Stimulated activated CD4-positive, alpha-beta T cell treated with anti-CD3 and anti-CD28 coated beads, TNF-alpha, amount 100 ng/mL, for 4 hours (primary cell): ENCODE measurements around the gene ARG2.
"Not testable (repeated sequence)": the region's sequence is repeated elsewhere in the genome, so short reads cannot be mapped to it uniquely, and the experiment has no call there.

Experiments
- DNase-seq, 3 experiments: peaks; one replicate each; pipeline ENCODE4 v3.0.0-alpha.2; 2020; ENCODE audit warnings: low read depth in 3 of 3

Gene ARG2

DNA sequence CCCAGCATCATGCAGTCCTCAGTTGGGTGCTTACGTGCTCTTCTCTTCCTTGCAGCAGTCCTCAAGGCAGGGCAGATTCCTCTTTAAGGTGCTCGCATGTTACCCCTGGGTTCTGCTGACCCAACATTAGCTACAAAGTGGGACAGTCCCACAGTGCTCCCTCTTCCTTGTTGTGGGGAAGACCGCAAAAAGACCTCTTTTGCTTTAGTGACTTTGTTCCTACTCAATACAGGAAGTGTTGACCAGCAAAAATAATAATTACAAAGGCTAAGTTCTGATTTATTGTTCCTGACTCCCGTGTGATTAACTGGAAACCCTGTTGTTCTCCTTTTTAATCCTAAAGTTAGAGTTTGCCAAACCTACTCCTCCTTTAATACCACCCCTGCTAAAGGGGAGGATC, 33.4 kb upstream of the ARG2 start:
- DNase-seq, result no peak

DNA sequence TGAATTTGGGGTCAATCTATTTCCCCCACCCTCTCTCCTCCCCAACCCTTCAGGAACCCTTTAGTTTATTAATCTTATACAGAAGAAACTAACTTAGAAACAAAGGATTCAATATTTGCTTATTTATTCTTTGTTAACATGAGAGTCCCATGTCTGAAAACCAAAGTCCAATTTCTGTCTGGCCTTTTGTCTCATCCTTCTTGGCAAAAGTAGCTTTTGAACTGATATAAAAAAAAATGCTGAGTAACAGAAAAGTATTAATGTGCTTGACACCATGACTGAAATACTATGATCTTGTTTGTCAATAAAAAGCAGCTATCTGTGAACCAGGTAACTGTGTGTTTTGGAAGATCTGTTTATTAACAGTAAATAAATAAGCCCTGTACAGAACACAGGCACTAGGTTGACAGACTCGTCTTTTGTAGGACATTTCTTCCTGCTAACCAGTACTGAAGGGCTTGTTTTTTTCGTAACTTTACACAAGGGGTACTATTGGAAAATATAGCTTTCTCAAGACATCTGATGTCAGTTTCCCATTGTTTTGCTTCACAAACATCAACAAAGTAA, 30.4 kb upstream of the ARG2 start:
- DNase-seq, result no peak

DNA sequence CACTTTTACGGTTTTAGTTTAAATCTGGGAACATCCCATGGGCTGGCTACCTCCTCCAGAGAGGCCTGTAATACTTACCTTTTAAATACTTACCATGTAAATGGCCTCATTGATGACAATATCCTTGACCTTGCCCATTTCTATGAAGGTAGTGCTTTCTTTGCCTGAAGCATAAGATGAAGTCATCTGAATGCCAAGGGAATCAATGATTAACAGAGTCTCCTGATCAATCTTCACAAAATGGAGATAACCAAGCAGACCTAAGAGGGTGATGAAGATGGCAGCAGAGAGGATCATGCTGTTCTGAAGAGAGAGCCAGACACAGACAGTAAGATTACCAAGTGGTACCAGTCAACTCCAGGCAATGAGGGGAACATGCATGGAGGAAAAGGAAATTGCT, 26.1 kb upstream of the ARG2 start:
- not testable (repeated sequence) for DNase-seq

DNA sequence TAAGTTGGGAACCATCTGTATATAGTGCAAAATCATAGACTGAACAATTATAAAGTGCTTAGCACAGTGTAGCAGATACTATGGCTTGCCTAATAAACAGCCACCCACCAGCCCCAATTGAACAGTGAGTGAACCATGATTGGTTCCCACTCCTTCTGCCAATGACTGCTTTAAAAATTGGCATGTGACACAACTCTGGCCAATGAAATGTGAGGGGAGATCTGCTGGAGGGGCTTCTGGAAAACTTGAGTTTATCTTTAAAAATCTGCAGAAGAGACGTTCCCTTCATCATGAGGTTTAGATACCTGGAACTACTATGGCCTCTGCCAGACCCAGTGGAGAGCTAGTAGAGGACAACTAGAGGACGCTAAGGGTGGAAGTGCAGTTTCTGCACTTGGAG, 24.3 kb upstream of the ARG2 start:
- DNase-seq, result no peak

DNA sequence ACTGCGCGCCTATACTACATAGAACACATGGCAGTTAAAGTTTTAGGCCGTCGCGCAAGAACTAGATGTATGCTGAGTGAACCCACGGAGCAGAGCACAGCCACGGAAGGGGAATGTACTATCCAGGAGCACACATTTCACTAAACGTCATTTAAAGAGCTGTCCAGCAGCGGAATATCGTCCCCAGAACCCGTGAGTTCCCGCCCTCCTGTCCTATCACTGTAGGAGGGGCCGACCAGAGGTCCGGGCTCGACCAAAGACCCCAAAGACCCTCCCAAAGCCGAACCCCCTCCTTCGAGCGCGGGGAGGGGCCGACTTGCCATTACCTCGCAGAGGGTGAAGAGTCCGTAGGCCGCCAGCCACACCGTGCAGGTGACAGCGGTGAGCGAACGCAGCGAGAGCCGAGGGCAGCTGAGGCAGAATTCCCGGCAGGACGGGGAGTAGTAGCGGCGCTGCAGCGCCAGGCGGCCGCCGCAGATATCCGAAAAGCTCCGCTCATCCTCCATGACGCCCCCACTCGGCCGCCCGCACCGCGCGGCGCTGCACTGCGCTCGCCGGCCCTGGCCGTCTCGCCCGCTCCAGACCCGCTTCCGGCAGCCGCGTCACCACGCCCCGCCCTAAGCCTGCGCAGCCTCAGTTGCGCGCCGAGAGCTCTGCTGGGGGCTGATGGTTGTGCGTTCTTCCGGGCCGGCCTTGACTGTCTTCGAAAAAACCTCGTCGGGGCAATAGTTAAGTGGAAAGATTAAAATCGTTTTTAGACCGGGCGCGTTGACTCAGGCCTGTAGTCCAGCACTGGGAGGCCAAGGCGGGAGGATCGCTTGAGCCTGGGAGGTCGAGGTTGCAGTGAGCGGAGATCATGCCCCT, 19.8 kb upstream of the ARG2 start, which contains the start of gene PIGH:
PIGH (minus strand) TSS at position 571 of the 864 bp plus-strand sequence; CDS start at position 506, 65 bp downstream.
- DNase-seq, result peak; percentile 81 to 91 (median 85)

DNA sequence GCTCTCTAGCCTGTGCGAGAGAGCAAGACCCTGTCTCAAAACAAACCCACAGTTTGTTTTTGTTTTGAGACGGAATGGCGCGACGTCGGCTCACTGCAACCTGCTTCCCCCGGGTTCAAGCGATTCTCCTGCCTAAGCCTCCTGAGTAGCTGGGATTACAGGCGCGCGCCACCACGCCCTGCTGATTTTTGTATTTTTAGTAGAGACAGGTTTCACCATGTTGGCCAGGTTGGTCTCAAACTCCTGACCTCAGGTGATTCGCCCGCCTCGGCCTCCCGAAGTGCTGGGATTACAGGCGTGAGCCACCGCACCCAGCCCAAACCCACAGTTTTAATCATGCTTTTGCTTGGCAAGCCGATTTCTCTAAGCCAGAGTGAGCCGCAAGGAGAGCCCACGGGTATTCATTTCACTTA, 19.2 kb upstream of the ARG2 start:
- not testable (repeated sequence) for DNase-seq

DNA sequence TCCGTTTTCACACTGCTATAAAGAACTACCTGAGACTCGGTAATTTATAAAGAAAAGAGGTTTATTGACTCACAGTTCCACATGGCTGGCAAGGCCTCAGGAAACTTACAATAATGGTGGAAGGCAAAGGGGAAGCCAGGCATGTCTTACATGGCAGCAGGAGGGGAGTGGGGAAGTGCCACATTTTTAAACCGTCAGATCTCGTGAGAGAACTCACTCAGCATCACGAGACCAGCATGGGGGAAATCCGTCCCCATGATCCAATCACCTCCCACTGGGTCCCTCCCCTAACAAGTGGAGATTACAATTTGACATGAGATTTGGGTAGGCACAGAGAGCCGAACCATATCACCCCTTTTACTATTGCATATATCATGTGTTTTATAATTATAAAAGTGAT, 17.6 kb upstream of the ARG2 start:
- no peak for DNase-seq

DNA sequence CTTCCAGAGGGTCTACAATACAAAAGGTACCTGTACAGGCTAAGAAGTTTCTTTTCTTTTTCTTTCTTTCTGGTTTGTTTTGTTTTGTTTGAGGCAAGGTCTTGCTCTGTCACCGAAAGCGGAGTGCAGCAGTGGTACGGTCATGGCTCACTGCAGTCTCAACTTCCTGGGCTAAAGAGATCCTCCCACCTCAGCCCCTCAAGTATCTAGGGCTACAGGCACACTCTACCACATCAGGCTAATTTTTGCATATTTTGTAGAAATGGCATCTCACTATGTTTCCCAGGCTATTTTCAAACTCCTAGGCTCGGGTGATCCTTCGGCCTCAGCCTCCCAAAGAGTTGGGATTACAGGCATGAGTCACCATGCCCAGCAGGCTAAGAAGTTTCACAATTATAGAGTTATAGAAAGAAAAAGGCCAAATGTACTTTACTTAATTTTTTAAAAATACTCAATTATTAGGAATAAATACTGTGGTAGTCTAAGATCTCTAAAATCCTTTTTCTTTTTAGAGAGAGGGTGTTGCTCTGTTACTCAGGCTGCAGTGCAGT, 16.6 kb upstream of the ARG2 start:
- no peak for DNase-seq

DNA sequence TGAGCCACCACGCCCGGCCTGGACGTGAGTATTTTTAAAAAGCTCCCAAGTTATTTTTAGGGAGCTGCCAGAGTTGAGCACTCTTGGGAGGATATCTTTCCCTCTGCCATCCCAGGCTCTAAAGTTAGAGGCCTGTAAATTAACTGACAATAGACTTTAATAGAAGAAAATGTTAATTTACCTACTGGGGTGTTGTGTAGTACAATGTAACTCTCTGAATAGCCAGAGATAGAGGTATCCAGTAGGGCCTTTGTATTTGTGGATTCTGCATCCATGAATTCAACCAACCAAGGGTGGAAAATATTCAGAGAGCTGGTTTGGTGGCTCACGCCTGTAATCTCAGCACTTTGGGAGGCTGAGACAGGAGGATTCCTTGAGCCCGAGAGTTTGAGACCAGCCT, 12.1 kb upstream of the ARG2 start:
- DNase-seq, result no peak

DNA sequence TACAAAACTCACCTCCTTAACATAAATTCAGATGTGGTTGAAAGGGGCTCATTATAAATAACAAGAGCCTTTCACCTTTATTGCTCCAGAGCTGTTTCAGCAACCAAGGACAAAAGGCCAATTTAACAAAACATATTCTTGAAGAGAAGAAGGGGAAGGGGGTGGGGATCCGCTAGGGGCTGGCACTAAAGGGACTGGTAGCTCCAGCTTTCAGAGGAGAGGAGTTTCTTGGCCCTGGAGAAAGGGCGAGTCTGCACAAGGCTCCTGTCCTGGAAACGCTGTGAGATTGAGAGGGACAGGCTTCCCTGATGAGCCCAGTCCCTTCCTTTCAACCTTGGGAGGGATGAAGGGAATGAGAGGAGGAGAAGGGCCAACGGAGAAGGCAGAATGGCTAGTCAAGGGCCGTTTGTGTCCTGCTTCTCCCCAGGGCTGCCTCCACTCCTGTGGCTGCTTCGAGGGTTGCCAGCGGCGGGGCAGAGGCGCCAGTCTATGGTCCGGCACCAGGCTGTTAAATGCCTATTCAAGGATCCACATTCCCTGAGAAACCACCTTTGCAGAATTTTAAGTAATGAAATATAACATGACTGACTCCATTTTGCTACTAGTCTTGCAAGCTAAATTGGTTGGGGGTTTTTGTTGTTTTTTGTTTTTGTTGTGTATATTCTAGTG, 9.9 kb upstream of the ARG2 start:
- DNase-seq, result no peak

DNA sequence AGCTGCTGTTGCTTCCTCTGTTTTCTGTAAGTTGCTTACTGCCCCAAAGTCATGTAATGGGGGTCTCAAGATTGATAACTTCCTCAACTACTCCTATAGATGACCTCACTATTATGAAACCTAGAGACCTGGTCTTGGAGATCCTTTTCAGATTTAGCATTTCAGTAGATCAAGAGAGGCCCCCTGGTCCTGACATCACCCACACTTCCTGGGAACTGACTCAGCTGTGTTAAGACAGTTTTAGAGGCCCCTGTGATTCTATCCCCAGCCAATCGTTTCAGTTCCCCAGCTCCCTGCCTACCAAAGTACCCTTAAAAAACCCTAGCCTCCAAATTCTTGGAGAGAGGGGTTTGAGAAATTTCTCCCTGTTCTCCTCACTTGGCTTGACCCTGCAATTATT, 9.2 kb upstream of the ARG2 start:
- DNase-seq, result no peak

DNA sequence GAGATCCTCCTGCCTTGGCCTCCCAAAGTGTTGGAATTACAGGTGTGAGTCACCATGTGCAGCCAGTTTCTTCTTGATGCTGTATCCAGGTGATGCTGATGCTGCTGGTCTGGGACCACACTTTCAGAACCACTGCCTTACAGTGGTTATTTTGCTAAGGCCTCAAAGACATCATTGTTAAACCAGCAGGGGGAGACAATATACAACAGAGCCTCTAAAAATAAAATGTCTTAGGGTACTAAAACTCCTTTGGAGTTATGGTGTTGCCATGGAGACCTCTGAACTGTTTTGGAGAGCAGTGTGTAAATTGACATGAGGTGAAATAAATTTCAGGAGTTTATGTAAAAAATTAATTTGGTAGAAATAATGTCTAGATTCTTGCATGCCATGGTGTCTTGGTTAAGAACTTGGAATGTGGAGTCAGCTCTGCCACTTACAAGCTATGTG, 1.1 kb upstream of the ARG2 start:
- DNase-seq, result no peak

DNA sequence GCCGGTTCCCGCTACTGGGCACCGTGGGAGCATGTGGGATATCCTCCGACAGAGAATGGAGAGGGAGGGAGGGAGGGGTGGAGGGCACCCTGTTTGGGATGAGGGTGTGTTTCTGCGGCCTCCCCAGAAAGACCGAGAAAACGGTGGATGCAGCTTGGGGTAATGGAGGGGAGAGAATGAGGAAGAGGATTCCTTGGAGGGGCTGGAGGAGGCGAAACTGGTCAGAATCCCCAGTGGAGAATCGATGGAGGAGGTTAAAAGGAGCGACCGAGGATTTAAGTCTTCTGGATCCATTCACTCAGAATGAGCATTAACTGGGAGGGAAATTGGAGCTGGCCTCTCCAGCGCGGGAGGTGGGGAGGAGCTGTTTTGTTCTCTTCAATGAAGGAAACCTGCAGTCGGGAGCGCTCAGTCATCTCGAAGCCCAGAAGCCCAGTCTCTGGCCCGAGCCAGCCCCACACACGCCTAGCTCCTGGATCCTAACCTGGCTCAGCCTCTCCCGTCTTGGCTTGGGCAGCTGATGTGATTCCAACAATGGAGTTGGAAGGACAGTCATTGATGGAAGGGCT, 581 bp downstream of the ARG2 start:
- DNase-seq, result no peak

DNA sequence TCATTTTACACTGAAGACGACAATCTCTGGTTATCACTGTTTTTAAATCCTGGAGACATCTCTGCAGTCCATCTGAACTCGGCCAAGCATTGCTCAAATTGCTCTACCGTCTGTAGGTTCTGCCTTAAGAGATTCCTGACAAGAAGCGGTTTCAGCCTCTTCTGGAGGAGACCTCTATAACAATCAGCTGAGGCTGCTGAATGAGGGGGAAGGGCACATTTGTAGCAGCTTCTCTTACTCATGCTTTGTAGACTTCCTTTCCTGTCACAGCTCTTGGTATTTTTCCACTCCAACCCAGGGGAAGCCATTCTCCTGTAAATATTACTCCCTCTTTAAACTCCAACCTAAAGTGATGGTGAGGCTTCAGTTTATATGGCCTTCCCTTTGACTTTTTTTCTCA, 3.0 kb downstream of the ARG2 start:
- DNase-seq, result no peak

DNA sequence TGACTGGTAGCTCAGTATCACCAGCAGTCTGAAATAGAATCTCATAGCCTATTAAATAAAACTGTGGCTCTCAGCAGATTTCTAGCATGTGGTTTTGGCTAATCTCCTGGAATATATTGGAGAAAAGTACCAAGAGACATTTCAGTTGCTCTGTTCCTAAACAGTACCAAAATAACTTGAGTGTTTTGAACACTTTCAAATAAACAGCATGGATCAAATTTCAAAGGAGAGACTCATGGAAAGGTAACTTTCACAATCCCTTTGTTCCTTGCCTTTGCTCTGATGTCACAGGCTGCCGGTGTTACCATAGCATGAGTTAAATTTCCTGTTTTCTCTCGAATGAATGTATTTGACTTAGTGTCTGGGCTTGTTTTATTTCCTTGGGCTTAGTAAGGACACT, 3.4 kb downstream of the ARG2 start:
- no peak for DNase-seq

DNA sequence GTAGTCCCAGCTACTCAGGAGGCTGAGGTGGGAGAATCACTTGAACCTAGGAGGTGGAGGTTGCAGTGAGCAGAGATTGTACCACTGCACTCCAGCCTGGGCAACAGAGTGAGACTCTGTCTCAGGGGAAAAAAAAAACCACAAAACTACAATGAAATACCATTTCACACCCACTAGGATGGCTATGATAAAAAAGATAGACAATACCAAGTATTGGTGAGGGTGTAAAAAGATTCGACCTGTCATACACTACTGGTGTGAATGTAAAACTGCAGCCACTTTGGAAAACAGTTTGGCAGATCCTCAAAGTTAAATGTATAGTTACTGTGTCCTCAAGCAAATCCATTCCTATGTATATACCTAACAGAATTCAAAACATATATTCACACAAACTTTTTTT, 6.4 kb downstream of the ARG2 start:
- not testable (repeated sequence) for DNase-seq

DNA sequence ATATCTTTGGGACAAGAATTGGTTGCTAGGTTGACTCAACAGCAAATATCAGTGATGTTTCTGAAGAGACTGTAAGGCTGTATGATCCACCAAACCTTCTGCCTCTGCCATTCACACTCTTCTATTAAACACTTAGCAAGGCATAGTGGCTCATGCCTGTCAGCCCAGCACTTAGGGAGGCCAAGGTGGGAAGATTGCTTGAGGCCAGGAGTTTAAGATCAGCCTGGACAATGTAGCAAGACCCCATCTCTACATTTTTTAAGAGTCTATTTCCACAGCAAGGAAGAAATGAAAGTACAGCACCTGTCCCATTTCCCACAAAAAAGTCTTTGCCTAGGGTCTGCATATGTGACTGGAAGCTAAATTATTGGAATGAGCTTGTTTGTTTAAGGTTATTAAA, 7.8 kb downstream of the ARG2 start:
- no peak for DNase-seq

DNA sequence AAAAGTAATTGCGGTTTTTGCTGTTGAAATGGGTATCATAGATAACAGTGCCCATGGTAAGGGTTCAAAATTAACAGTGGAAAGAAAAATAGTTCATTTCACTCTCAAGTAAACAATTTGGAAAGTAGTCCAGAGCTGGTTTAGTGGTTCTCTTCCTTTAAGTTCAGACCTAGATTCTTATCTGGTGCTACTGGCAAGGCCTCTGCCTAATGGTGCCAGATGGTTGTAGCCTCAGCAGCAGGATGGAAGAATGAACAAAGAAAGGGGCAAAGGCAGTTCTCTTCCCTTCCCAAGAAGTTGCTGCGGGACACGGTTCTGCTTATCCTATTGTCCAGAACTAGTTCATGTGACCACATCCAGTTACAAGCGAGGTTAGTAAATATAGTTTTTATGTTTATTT, 10.5 kb downstream of the ARG2 start:
- no peak for DNase-seq

DNA sequence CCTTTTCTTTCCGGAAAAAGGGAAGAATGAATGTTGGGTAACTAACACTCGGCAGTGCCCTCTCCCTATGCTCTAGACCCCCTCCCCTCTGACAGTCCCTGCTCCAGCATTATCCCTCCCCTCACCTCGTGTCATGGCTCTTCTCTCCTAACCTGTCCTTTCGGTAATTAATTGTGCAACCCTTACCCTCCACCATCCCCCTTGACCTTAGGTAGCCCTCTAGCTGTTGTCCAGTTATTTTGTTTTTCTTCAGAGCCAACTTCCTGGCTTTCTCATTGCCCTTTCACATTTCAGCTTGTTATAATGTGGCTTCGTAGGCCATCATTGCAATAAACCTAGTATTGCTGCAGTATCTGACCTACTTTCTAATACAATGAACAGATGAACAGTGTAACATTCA, 11.2 kb downstream of the ARG2 start:
- no peak for DNase-seq

DNA sequence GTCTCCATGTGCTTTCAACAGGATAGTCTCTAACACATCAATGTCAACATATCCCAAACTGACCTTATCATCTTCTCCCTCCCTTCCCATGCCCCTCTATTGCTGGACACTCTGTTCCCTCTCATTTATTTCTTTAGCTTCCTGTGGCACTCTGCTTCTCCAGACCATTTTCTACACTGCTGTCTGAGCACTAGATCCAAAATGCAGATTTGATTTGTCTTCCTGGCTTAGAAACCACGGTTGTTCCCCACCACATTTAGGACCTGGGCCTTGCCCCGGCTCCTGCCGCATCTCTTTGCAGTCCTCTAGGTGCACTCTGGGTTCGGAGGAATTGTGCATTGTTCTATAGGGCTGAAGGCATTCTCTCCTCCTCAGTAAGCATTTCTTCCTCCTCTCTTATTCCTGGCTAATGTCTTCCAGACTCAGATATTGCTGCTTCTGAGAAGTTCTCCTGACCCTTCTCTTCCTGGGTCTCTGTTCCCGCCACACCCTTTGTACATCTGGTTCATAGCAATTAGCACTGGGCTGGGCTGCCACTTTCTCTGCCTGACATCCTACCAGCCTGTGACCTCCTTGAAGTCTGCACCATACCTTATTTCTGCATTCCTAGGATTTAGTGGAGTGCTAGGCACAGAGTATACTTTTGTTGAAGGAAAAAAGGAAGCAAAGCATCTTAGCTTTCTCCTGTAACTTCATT, 13.9 kb downstream of the ARG2 start:
- DNase-seq, result no peak

DNA sequence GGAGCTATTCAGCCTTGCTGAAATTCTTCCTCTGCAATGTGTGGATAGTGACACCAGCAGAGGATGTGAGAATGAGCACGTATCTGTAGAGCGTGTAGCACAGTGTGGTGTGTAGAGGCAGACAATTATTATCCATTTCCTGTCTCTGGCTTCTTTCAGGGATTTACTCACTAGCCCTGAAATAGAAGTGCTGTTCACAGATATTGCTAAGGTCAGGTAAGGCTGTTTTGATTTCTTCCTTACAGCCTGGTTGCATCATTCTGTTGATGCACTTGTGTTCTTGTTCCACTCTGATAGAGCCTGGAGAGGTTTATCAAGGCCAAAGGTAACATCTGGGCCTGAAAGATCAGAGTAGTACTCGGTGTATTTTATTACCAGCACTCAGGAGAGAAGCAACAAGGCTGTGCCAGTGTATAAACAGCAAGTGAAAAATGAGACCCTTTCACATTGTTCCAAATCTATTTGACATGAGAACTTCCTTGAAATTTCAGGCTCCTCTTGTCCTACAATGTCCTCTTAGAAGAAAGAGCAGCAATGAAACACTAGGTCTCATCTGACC, 16.7 kb downstream of the ARG2 start:
- no peak for DNase-seq
